HG02840 (cell line): ENCODE measurements around the gene CISD2.
A peak's percentile ranks its signal among the peaks of the same experiment; 100 is the strongest.
"Not testable (repeated sequence)": the region's sequence is repeated elsewhere in the genome, so short reads cannot be mapped to it uniquely, and the experiment has no call there.

Source experiments
- ATAC-seq: cut with Tn5 transposase; IDR thresholded peaks from one replicate; pipeline ENCODE4 v1.9.1; 2021; ENCODE audit warnings: mild to moderate bottlenecking, moderate library complexity, moderate number of reproducible peaks; ENCODE audit not compliant: unreplicated experiment, low FRiP score

CISD2 gene, protein sequence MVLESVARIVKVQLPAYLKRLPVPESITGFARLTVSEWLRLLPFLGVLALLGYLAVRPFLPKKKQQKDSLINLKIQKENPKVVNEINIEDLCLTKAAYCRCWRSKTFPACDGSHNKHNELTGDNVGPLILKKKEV

DNA sequence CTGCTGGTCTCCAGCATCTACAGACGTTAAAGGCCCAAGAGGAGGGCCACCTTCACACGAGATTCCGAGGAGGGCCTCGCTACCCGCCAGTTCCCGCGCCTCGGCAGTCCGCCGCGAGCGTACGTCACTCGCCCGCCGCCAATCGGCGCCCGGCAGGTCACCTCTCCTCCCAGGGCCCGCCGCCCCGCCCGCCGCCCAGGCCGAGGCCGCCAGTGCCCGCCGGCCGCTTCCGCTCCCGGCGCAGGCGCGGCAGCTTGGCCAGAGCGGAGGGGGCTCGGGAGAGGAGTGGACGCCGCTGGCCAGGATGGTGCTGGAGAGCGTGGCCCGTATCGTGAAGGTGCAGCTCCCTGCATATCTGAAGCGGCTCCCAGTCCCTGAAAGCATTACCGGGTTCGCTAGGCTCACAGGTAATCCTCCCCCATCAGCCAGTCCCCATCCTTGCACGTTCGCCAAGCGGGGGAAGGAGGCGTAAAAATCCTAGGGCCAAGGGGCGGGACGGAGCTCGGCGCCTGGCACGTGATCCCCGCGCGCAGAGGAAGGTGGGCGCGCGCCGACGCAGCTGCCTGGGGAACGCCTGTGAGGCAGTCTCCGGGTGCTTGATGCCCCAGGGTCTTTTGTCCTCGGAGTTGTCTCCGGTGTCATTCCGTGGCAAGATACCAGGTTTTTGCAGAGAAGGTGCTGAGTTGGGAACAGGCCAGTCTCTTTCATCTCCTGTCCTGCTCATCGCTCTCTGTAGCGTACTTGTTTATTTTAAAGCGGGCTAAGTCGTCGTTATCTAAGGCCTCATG lies at the start of gene CISD2:
Gene CISD2 (plus strand): TSS at position 212 of the 788 bp plus-strand sequence. CDS start 93 bp downstream, at position 305.
- peak; percentile 89 for ATAC-seq

DNA sequence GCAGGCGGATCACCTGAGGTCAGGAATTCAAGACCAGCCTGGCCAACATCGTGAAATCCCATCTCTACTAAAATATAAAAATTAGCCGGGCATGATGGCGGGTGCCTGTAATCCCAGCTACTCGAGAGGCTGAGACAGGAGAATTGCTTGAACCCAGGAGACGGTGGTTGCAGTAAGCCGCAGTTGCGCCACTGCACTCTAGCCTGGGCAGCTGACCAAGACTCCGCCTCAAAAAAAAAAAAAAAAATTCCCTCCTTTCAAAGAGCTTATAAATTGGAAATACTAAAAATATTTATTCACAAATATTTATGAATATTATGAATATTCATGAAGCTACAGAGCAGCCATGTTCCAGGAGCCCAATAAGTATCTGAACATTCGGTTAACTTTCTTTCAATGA lies 49.7 kb upstream of the CISD2 start:
- ATAC-seq: not testable (repeated sequence)

DNA sequence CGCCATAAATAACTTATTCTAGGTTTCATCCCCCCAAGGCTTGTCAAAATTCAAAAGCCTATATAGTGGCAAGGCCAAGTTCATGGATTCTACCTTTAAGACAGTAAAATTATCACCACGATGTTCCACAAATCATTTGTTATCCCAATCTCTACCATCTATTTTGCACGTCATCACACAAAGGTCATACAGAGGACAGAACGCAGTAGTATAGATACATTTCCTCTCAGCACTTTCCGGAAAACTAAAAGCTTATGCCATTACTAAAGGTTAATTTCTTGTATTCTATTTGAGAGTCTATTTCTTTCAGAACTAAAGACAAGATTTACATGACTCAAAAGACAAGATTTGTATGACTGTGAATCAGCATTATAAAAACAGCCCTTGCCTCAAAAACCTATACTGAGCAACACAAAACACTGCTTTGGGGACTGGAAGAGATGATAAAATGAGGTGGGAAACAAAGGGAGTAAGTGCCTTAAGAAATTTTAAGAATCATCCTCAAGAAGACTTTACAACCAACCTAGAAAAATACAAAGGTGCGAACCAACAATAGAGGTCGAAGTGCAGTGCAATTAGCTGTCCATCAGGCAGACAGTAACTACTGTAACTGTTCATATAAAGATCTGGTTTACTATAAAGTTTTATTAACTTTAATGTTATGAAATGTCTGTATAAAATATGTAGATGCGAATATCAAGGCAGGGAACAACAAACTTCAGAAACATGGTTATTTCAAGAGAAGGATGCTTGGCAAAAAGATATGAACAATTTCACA lies 49.0 kb upstream of the CISD2 start:
- ATAC-seq: no peak

DNA sequence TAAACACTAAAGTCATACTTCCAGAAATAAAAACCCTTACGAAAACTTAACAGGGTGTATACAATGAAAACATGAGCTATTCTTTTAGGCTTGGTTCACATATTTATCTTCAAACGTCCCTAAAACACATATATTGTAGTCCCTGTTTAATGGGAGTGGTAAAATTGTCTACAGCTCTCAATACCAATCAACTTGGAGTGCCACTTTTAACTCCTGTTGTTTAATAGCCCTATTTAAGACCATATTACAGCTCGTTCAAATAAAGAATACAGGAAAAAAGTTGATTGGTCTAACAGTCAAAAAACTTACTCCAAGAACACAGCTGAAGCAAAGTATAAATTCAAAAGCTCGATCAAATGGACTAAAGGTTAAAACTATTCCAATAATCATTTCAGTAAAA lies 45.3 kb upstream of the CISD2 start:
- no peak for ATAC-seq

DNA sequence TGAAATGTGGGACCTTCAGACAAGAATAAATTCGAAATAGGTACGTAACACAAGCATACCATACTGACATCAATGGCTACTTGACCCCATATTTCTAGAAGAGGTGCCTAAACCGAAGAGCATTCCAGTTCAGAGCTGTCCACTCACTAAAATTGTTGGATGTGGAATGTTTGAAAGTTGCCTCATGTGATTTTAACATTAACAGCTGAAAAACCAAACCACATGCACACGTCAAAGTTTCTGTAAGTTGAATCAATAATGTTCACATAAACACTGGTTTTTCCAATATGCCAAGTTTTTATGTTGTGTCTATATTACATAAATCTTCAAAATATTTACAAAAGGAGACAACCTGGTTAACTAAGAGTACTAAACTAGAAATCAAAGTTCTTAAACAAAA lies 44.9 kb upstream of the CISD2 start:
- no peak for ATAC-seq

DNA sequence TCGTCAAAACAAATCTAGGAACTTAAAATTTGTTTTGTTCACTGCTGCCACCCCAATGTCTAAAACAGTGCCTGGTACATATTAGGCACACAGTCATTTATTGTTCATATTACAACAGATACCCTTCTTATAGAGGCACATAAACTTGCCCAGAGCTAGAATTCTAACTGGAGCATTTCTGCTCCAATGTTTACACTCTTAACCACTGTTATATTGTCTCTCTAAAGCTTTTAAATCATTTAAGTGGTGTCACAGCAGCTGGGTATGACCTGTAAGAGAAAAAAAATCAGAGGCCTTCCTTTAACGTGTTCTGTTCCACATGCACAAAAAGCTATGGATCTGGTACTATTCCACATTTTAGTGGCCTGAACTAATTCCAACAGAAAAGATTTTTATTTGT lies 44.4 kb upstream of the CISD2 start:
- ATAC-seq: no peak

DNA sequence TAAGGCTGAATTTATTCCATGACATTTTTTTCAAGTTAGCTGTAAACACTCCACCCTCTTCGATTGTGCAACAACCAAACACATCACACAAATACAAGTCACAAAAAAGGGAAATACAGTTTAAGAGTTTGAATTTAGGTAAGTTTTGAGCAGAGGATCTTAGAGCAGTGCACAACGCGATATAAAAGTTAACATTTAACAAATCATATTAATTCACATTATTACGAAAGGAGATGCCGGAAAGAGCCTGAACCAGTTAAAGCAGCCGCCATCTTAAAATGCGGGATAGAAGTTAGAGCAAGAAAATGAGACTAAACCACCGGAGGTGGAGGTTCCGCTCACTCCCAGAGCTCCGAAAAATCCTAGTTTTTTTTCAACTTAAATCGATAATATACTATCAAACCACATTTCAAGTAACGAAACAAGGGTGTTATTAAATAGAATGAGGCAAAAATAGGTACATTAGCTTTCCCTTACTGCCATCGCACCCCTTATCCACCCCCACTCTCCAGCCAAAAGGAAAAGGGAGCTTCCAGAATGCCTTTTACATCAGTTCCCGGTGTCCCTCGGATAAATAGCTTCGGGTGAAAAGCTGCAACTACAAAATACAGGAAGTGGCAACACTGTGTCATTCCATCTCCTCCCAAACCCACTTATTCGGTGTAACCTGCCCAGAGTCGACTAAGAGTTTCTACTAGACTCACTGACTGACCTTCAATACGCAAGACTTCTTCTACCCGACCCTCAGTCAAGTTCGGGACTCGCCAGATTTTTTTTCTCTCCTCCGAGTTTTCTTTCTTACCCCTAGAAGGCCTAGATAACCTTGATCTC lies 43.3 kb upstream of the CISD2 start:
- ATAC-seq: no peak

DNA sequence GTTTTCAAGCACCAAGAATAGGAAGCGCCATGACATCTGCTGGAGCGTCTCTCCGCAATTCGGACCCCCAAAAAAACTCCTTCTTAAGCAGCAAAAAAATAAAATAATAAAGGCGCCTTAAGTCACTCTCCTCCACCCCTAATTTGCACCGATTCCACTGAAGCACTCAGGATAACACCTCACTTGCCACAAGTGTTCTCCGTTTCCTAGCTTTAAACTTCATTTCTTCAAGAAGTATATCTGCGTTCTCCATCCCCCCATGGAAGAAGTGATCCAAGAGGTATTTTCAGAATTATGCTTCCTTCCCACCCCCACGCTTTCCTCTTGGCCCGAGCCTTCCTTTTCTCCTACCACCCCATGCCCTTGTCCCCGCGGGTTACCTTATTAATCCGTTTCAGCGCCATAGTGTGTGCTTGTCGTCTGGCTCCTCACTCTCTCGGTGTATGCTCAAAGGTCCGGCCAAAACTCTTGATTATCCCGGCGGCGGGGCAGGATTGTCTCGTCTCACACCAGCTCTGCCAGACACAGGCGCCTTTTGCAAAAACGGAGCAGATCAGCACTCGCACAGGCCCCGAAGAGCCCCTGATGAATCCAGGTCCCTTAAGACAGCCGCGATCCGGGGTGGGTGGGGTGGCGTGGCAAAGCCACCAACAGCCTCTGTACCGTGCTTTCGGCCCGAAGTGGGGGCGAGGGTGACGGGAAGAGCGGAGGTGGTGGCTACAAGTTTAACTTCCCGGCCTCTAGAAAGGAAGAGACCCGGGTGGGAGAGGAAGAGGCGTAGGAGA lies 42.5 kb upstream of the CISD2 start:
- peak; percentile 0 for ATAC-seq

DNA sequence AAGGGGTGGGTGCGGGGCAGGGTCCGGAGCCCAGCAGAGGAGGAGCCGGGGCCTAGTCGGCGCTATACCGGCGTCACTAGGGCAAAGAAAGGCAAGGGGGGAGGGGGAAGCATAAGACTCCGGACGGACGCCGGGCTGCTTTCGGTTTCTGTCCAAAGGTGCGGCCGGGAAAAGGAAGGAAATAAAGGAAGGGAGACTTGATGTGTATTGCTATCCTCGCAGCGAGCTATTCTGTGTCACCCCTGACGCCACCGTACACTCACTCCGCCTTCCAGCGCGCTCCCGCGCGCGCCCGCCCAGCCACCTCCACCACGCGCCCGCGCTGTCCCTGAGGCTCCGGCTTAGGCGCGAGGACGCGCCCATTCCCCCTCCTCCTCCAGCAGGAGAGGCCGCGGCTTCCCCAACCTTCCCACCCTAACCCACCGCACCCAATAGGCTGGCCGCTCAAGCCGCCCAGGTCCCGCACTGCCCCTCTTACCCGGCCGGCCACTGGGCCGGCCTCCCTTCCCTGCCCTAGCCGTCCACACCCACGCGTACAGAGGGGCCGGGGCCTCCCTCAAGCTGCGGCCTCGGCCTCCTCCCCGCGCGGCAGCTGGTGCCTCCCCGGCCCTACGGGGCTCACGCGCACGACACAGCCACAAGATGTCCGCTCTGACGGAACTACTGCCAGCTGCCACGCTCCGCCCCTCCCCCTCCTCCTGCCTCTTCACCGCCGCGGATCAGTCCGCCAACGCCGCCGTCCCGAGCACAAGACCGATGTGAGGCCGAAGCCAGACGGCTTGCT lies 41.7 kb upstream of the CISD2 start, which contains the start of gene UBE2D3:
Gene UBE2D3 (minus strand): TSS at position 662 of the 784 bp plus-strand sequence. CDS start 1,043 bp downstream, outside the sequence.
- ATAC-seq: peak; percentile 26

DNA sequence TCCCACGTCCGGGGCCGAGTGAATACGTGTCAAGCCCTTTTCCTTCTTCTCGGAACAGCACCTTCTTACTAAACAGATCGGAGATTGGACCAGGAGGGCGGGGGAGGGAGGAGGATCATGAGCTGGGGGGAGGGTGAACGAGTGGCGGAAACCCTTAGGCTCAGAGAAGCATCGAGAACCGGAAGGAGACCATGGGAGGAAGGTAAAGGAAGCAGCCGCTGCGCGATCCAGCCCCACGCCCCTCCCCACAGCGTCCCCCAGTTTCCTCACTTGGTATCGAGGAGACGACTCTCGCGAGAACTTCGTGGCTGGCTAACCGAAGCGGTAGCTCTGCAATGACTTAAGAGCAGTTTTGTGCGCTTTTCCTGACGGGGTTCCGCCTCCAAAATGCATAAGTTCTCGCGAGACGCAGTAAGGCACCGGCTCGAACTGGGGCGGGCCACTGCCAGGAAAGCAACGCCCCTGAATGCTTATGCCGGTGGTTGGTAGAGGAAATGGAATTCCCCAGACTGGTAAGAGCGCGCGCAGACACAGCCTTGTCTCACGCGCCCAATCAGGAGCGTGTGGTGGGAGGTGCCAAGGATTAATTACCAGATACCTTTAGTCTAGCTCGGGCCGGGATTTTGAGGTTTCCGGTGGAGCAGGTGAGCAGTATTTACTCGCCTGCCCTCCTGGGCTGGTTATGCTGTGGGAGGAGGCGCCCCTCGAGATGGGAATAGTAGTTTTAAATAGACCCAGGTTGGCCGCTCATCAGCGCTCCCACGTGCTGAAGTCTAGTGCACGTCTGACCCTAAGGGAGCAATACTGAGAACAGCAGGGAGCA lies 40.9 kb upstream of the CISD2 start:
- ATAC-seq: peak; percentile 87

DNA sequence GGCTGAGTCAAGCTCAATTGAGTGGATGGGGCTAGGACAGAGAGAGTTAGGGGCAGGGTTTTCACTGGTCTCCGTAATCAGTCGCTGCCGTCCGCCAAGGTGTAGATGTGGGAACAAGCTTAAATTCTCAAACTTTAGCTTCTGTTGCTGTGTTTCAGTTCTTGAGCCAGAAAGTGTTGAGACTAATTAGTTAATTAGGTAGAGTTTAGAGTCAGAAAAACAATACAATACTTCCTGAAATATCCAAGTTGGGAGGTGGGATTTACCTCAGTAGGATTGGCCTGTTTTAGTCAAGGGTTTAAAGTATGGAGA lies 40.3 kb upstream of the CISD2 start:
- no peak for ATAC-seq

DNA sequence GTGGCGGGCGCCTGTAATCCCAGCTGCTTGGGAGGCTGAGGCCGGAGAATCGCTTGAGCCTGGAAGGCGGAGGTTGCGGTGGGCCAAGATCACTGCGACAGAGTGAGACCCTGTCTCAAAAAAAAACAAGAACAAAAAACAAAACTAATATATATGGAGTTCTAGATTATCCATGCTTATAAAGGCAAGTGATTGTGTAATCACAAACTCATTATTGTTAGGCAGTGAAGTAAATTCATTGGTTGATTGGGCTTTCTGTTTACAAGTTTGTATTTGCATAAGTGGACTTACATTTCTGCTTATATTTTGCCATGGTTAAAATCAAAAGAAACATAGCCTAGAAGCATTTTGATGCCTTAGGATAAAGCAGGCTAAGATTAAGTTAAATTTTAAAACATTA lies 39.0 kb upstream of the CISD2 start:
- no peak for ATAC-seq

DNA sequence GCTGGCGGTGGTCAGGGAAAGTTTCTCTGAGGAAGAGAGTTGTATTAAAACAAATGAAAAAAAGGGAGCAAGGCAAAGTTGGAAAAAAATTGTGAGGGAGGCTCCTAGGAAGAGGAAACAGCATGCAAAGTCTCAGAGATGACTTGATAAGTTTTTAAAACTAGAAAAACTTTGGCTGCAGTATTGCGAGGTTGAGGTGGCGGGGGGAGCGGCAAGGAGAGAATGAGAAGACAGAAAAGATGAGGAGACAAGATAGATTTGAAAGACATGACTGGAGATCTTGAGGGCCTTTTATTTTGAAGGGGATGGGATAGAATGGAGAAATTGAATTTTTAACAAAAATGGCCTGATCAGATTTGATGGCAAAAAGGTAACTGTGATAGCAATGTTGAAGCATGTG lies 36.7 kb upstream of the CISD2 start:
- no peak for ATAC-seq

DNA sequence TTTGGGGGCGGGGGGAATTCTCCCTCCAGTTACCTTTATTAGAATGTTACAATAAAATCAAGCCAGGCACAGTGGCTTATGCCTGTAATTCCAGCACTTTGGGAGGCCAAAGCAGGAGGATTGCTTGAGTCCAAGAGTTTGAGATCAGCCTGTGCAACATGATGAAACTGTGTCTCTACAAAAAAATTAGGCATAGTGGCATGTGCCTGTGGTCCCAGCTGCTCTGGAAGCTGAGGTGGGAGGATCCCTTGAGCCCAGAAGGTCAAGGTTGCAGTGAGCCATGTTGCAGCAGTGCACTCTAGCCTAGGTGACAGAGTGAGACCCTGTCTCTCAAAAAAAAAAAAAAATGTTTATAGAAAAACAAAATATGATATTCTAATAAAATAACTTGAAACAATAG lies 36.1 kb upstream of the CISD2 start:
- no peak for ATAC-seq

DNA sequence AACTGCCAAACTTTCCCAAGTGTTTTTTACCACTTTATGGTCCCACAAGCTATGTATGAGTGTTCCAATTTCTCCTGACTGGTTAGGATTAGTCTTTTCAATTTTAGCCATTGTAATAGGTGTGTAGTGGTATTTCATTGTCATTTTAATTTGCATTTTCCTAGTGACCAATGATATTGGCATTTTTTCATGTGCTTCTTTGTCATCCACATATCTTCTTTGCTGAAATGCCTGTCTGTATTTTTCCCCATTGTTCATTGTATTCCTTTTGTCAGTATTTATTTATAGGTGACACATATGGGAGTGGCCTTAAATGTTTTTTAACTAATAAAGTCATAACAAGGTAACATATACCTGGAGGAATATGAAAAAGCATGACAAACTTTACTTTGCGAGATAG lies 32.2 kb upstream of the CISD2 start:
- ATAC-seq: no peak

DNA sequence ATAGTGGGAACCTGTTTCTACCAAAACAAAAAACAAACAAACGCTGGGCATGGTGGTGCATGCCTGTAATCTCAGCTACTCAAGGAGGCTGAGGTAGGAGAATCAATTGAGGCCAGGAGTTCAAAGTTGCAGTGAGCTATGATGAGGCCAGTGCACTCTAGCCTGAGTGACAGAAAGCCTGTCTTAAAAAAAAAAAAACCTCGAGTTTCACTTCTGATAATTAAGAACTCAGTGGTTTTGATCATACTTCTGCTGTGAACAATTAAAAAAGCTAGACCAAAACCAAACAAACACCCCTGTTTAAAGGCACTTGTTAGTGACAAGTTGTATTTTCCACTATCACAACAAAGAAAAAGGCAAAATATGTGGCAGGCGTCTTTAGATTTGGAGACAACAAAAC lies 26.4 kb upstream of the CISD2 start:
- ATAC-seq: no peak

DNA sequence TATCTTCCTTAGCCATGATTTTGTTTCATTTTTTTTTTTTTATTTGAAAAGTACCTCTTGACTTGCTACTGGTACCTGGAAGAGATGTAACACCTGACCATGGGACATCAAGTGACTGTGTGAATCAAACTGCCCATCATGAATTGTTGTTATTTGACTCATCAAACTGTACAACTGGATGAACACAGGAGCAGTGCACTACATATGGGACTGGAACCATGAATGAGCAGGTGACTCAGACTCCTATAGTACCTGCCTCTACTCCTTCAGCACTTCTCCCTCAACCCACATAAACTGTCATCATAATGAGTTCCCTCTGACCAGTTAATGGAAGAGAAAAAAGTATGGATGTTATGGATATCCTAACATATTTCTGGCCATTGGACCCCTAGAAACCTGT lies 25.5 kb upstream of the CISD2 start:
- no peak for ATAC-seq

DNA sequence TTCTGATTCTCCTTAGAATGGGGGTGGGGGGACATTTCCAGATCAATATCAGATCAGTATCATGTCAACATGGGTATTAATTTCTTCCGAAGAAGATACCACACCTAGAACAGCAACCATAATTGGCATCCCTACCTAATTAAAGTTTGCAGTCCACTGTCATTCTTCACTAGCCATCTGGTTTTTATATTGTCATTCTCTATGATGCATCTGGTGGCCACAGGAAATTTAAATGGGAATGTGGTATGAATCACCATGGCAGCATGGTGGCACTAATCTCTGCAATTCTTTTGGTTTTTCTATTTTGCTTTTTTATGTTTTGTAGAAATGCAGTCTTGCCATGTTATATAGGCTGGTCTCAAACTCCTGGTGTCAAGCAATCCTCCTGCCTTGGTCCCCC lies 24.9 kb upstream of the CISD2 start:
- no peak for ATAC-seq
